ENCODE data around the gene TOMM6.

The TOMM6 gene

GRCh38 chr6:41785689-41786450 lies 1.6 kb upstream of the TOMM6 start:
- Histone ChIP-seq H3K4me1 (ENCODE audit: control insufficient read depth, insufficient read depth, low read length, poor library complexity, severe bottlenecking) (peaks cover 11% of the 10 kb centered on the region), H3K4me3 (ENCODE audit: insufficient read depth, low read depth, low read length, poor library complexity, severe bottlenecking) (peak overlapping the region; percentile 84)
- no peak for DNase-seq

GRCh38 chr6:41786451-41787218 lies 859 bp upstream of the TOMM6 start:
- Histone ChIP-seq H3K4me1 (ENCODE audit: control insufficient read depth, insufficient read depth, low read length, poor library complexity, severe bottlenecking) (peaks cover 5% of the 10 kb centered on the region), H3K27me3 (replicated peaks; ENCODE audit: control insufficient read depth, insufficient read depth, low read length, poor library complexity, severe bottlenecking) (no peaks in the 10 kb centered on the region), H3K36me3 (ENCODE audit: control insufficient read depth, insufficient read depth, low read length) (peaks cover 20% of the 10 kb centered on the region), H3K27ac (ENCODE audit: insufficient read depth, low read length, poor library complexity, severe bottlenecking) (peak overlapping the region; percentile 87), H3K9me3 (ENCODE audit: control insufficient read depth, low read length) (no peaks in the 10 kb centered on the region), H3K4me3 (ENCODE audit: insufficient read depth, low read depth, low read length, poor library complexity, severe bottlenecking) (peak overlapping the region; percentile 84)
- peak; percentile 70 to 81 (median 77) for DNase-seq

More at GRCh38 chr6:41785689-41786450, 1.6 kb upstream of the TOMM6 start:
- H3K9me3 ChIP-seq (ENCODE audit: control insufficient read depth, low read length) = no peaks in the 10 kb centered on the region
- H3K36me3 ChIP-seq (ENCODE audit: control insufficient read depth, insufficient read depth, low read length) = peaks cover 19% of the 10 kb centered on the region
- H3K27me3 ChIP-seq (replicated peaks; ENCODE audit: control insufficient read depth, insufficient read depth, low read length, poor library complexity, severe bottlenecking) = no peaks in the 10 kb centered on the region
- no peak overlapping the region for H3K27ac ChIP-seq (ENCODE audit: insufficient read depth, low read length, poor library complexity, severe bottlenecking)

GRCh38 chr6:41789390-41789724 lies 1.9 kb downstream of the TOMM6 start:
- Histone ChIP-seq H3K27ac (ENCODE audit: insufficient read depth, low read length, poor library complexity, severe bottlenecking) (no peak overlapping the region), H3K4me1 (ENCODE audit: control insufficient read depth, insufficient read depth, low read length, poor library complexity, severe bottlenecking) (peaks cover 5% of the 10 kb centered on the region), H3K27me3 (replicated peaks; ENCODE audit: control insufficient read depth, insufficient read depth, low read length, poor library complexity, severe bottlenecking) (no peaks in the 10 kb centered on the region), H3K9me3 (ENCODE audit: control insufficient read depth, low read length) (no peaks in the 10 kb centered on the region), H3K36me3 (ENCODE audit: control insufficient read depth, insufficient read depth, low read length) (peaks cover 30% of the 10 kb centered on the region), H3K4me3 (ENCODE audit: insufficient read depth, low read depth, low read length, poor library complexity, severe bottlenecking) (no peak overlapping the region)
- DNase-seq = no peak

- Histone ChIP-seq H3K4me1 (ENCODE audit: control insufficient read depth, insufficient read depth, low read length, poor library complexity, severe bottlenecking) (peaks cover 5% of the 10 kb centered on the region), H3K4me3 (ENCODE audit: insufficient read depth, low read depth, low read length, poor library complexity, severe bottlenecking) (no peak overlapping the region), H3K27me3 (replicated peaks; ENCODE audit: control insufficient read depth, insufficient read depth, low read length, poor library complexity, severe bottlenecking) (no peaks in the 10 kb centered on the region), H3K27ac (ENCODE audit: insufficient read depth, low read length, poor library complexity, severe bottlenecking) (no peak overlapping the region), H3K36me3 (ENCODE audit: control insufficient read depth, insufficient read depth, low read length) (peaks cover 30% of the 10 kb centered on the region), H3K9me3 (ENCODE audit: control insufficient read depth, low read length) (no peaks in the 10 kb centered on the region)
- DNase-seq = no peak
These were observed 2.6 kb downstream of the TOMM6 start for GRCh38 chr6:41790045-41790444.

- DNase-seq = no peak
- Histone ChIP-seq H3K4me3 (ENCODE audit: insufficient read depth, low read depth, low read length, poor library complexity, severe bottlenecking) (no peak overlapping the region), H3K27ac (ENCODE audit: insufficient read depth, low read length, poor library complexity, severe bottlenecking) (no peak overlapping the region), H3K4me1 (ENCODE audit: control insufficient read depth, insufficient read depth, low read length, poor library complexity, severe bottlenecking) (peaks cover under 1% of the 10 kb centered on the region), H3K36me3 (ENCODE audit: control insufficient read depth, insufficient read depth, low read length) (peaks cover 30% of the 10 kb centered on the region), H3K9me3 (ENCODE audit: control insufficient read depth, low read length) (no peaks in the 10 kb centered on the region), H3K27me3 (replicated peaks; ENCODE audit: control insufficient read depth, insufficient read depth, low read length, poor library complexity, severe bottlenecking) (no peaks in the 10 kb centered on the region)
These were observed 3.8 kb downstream of the TOMM6 start for GRCh38 chr6:41791305-41791704.

GRCh38 chr6:41791984-41792383 lies 4.5 kb downstream of the TOMM6 start:
- peaks cover 33% of the 10 kb centered on the region for H3K36me3 ChIP-seq (ENCODE audit: control insufficient read depth, insufficient read depth, low read length)
- H3K4me1 ChIP-seq (ENCODE audit: control insufficient read depth, insufficient read depth, low read length, poor library complexity, severe bottlenecking) = no peaks in the 10 kb centered on the region
- H3K4me3 ChIP-seq (ENCODE audit: insufficient read depth, low read depth, low read length, poor library complexity, severe bottlenecking) = no peak overlapping the region
- H3K27me3 ChIP-seq (replicated peaks; ENCODE audit: control insufficient read depth, insufficient read depth, low read length, poor library complexity, severe bottlenecking) = no peaks in the 10 kb centered on the region
- no peaks in the 10 kb centered on the region for H3K9me3 ChIP-seq (ENCODE audit: control insufficient read depth, low read length)
- DNase-seq = no peak
- no peak overlapping the region for H3K27ac ChIP-seq (ENCODE audit: insufficient read depth, low read length, poor library complexity, severe bottlenecking)

- Histone ChIP-seq H3K4me1 (ENCODE audit: control insufficient read depth, insufficient read depth, low read length, poor library complexity, severe bottlenecking) (no peaks in the 10 kb centered on the region), H3K9me3 (ENCODE audit: control insufficient read depth, low read length) (no peaks in the 10 kb centered on the region), H3K27me3 (replicated peaks; ENCODE audit: control insufficient read depth, insufficient read depth, low read length, poor library complexity, severe bottlenecking) (no peaks in the 10 kb centered on the region), H3K36me3 (ENCODE audit: control insufficient read depth, insufficient read depth, low read length) (peaks cover 13% of the 10 kb centered on the region), H3K4me3 (ENCODE audit: insufficient read depth, low read depth, low read length, poor library complexity, severe bottlenecking) (no peak overlapping the region), H3K27ac (ENCODE audit: insufficient read depth, low read length, poor library complexity, severe bottlenecking) (no peak overlapping the region)
- DNase-seq = no peak
These were observed 9.0 kb downstream of the TOMM6 start for GRCh38 chr6:41796474-41796873.

GRCh38 chr6:41798901-41799558 lies 11.5 kb downstream of the TOMM6 start:
- Histone ChIP-seq H3K4me3 (ENCODE audit: insufficient read depth, low read depth, low read length, poor library complexity, severe bottlenecking) (no peak overlapping the region), H3K9me3 (ENCODE audit: control insufficient read depth, low read length) (no peaks in the 10 kb centered on the region), H3K4me1 (ENCODE audit: control insufficient read depth, insufficient read depth, low read length, poor library complexity, severe bottlenecking) (no peaks in the 10 kb centered on the region), H3K27me3 (replicated peaks; ENCODE audit: control insufficient read depth, insufficient read depth, low read length, poor library complexity, severe bottlenecking) (no peaks in the 10 kb centered on the region), H3K27ac (ENCODE audit: insufficient read depth, low read length, poor library complexity, severe bottlenecking) (no peak overlapping the region), H3K36me3 (ENCODE audit: control insufficient read depth, insufficient read depth, low read length) (peaks cover 3% of the 10 kb centered on the region)
- no peak for DNase-seq

GRCh38 chr6:41799559-41799911 lies 12.0 kb downstream of the TOMM6 start:
- H3K9me3 ChIP-seq (ENCODE audit: control insufficient read depth, low read length) = no peaks in the 10 kb centered on the region
- H3K4me3 ChIP-seq (ENCODE audit: insufficient read depth, low read depth, low read length, poor library complexity, severe bottlenecking) = no peak overlapping the region
- H3K4me1 ChIP-seq (ENCODE audit: control insufficient read depth, insufficient read depth, low read length, poor library complexity, severe bottlenecking) = no peaks in the 10 kb centered on the region
- H3K27me3 ChIP-seq (replicated peaks; ENCODE audit: control insufficient read depth, insufficient read depth, low read length, poor library complexity, severe bottlenecking) = no peaks in the 10 kb centered on the region
- no peak for DNase-seq
- H3K27ac ChIP-seq (ENCODE audit: insufficient read depth, low read length, poor library complexity, severe bottlenecking) = no peak overlapping the region
- H3K36me3 ChIP-seq (ENCODE audit: control insufficient read depth, insufficient read depth, low read length) = peaks cover 3% of the 10 kb centered on the region

- peaks cover 2% of the 10 kb centered on the region for H3K36me3 ChIP-seq (ENCODE audit: control insufficient read depth, insufficient read depth, low read length)
- DNase-seq = no peak
- H3K27ac ChIP-seq (ENCODE audit: insufficient read depth, low read length, poor library complexity, severe bottlenecking) = no peak overlapping the region
- no peaks in the 10 kb centered on the region for H3K9me3 ChIP-seq (ENCODE audit: control insufficient read depth, low read length)
- H3K27me3 ChIP-seq (replicated peaks; ENCODE audit: control insufficient read depth, insufficient read depth, low read length, poor library complexity, severe bottlenecking) = no peaks in the 10 kb centered on the region
- H3K4me1 ChIP-seq (ENCODE audit: control insufficient read depth, insufficient read depth, low read length, poor library complexity, severe bottlenecking) = no peaks in the 10 kb centered on the region
- H3K4me3 ChIP-seq (ENCODE audit: insufficient read depth, low read depth, low read length, poor library complexity, severe bottlenecking) = no peak overlapping the region
These were observed 13.9 kb downstream of the TOMM6 start for GRCh38 chr6:41801380-41801779.
